Peyer's patch (tissue), 4 donors: ENCODE measurements around the gene B4GALNT2.

Experiments used
- CTCF ChIP-seq, 6 experiments: fragments of 450-650 bp in 4 of 6; fragments of 200-600 bp in 2 of 6; sonication (generic) in 1 of 6; IDR thresholded peaks; one replicate each; pipeline ENCODE4 v1.5.1; 2017 to 2019; ENCODE audit warnings: antibody characterized with exemption in 6 of 6, mild to moderate bottlenecking in 3 of 6, moderate library complexity in 1 of 6
- POLR2A ChIP-seq, 2 donors: fragments of 450-650 bp; IDR thresholded peaks; one replicate each; pipeline ENCODE4 v1.5.1; 2017; ENCODE audit warnings: antibody characterized with exemption in 2 of 2, mild to moderate bottlenecking in 2 of 2, moderate library complexity in 2 of 2

- TF ChIP-seq CTCF (IDR thresholded peaks at IDR 0.05) (no peak), POLR2A (IDR thresholded peaks at IDR 0.05) (no peak)
Observed at GRCh38 chr17:49112936-49113335, 19.6 kb upstream of the B4GALNT2 start.
